ENCODE measurements around the gene ELOVL6. TPM values are rescaled to one million over a fixed set of nuclear protein-coding genes. Genes with fewer than 3 reads are reported as not detected.

The ELOVL6 gene
- total and polyA plus RNA-seq, 10 of the 15 experiments (the other 5 are each of a cell fraction or from before 2014, with no cell fraction given), result 3.9 to 33.5 (median 8.1) TPM

DNA sequence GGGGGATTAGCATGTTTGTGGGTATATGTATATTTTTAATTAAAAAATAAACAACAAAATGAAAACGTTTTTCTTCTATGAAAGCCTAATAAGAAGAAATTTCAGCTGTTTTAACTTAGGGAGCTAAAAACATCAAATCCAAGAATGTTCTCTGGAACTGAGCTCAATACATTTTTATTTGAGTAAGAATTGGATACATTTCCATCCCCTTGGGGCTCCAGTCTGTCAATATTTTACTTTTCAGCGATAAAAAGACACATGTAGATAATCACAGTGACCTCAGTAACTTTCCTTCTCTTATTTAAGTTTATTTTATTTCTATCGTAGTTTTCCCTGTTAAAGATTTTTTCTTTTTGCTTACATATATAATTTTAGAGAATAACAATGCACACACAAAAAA lies 59.3 kb downstream of the ELOVL6 start:
- H4K20me1 ChIP-seq (ENCODE audit: control insufficient read depth, insufficient read depth), result no peaks in the 10 kb centered on the region
- no peaks in the 10 kb centered on the region for H3K36me3 ChIP-seq (ENCODE audit: control insufficient read depth in 2 of 2, insufficient read depth in 2 of 2, low read length in 1 of 2)
- intact Hi-C loops (cut with micrococcal nuclease; ENCODE audit: unreplicated experiment) (no loop called here), in situ Hi-C loops (cut with MboI) (no loop called here)
- H3K79me2 ChIP-seq (ENCODE audit: control insufficient read depth, insufficient read depth, low read length), result no peaks in the 10 kb centered on the region
- H3K4me1 ChIP-seq (ENCODE audit: control insufficient read depth, insufficient read depth, low read length), result no peaks in the 10 kb centered on the region
- WGBS (ENCODE audit: insufficient coverage, insufficient replicate concordance, low lambda C conversion rate, missing lambda C conversion rate), result 56% methylated on average over 3 of the region's 3 CpGs
- RAD21 ChIA-PET (ENCODE audit: unreplicated experiment), result interaction anchor here (0.6 kb wide), 1 partner anchor 88 kb away, joined by 3 read pairs; no protein-coding TSS in a partner anchor
- CTCF ChIA-PET, result interaction anchor here (0.6 to 1.8 kb wide), 4 partner anchors 29 to 382 kb away, joined by 3 to 4 read pairs (median 3); no protein-coding TSS in a partner anchor
- H3K27ac ChIP-seq (ENCODE audit: control insufficient read depth, insufficient read depth), result no peak overlapping the region
- POLR2A ChIA-PET, result interaction anchor here (0.6 kb wide), 1 partner anchor 12 kb away, joined by 3 read pairs; no protein-coding TSS in a partner anchor
- no peak for ATAC-seq
- BruUV-seq (replicated peaks), result no TSS peak
- H3K4me3 ChIP-seq, result no peak overlapping the region
- FAIRE-seq, result no peak
- TF ChIP-seq POLR2A (IDR thresholded peaks at IDR 0.05; ENCODE audit: low read depth, low read length) (no peak), PAX5 (IDR thresholded peaks at IDR 0.05; ENCODE audit: borderline replicate concordance, low read depth, low read length) (no peak), PML (IDR thresholded peaks at IDR 0.05; ENCODE audit: low read length) (no peak), MEF2A (IDR thresholded peaks at IDR 0.05; ENCODE audit: insufficient read depth, low read depth, low read length) (no peak), TBL1XR1 (IDR thresholded peaks at IDR 0.05; ENCODE audit: low read depth, low read length) (no peak), HSF1 (IDR thresholded peaks at IDR 0.05; ENCODE audit: low read depth, low read length) (no peak), NR2C2 (IDR thresholded peaks at IDR 0.05; ENCODE audit: borderline replicate concordance, control insufficient read depth, insufficient read length, low read depth) (no peak), ZNF217 (IDR thresholded peaks at IDR 0.05) (no peak), ATF7 (IDR thresholded peaks at IDR 0.05; ENCODE audit: low read depth) (no peak)
- TF ChIP-seq, protein P1, sequence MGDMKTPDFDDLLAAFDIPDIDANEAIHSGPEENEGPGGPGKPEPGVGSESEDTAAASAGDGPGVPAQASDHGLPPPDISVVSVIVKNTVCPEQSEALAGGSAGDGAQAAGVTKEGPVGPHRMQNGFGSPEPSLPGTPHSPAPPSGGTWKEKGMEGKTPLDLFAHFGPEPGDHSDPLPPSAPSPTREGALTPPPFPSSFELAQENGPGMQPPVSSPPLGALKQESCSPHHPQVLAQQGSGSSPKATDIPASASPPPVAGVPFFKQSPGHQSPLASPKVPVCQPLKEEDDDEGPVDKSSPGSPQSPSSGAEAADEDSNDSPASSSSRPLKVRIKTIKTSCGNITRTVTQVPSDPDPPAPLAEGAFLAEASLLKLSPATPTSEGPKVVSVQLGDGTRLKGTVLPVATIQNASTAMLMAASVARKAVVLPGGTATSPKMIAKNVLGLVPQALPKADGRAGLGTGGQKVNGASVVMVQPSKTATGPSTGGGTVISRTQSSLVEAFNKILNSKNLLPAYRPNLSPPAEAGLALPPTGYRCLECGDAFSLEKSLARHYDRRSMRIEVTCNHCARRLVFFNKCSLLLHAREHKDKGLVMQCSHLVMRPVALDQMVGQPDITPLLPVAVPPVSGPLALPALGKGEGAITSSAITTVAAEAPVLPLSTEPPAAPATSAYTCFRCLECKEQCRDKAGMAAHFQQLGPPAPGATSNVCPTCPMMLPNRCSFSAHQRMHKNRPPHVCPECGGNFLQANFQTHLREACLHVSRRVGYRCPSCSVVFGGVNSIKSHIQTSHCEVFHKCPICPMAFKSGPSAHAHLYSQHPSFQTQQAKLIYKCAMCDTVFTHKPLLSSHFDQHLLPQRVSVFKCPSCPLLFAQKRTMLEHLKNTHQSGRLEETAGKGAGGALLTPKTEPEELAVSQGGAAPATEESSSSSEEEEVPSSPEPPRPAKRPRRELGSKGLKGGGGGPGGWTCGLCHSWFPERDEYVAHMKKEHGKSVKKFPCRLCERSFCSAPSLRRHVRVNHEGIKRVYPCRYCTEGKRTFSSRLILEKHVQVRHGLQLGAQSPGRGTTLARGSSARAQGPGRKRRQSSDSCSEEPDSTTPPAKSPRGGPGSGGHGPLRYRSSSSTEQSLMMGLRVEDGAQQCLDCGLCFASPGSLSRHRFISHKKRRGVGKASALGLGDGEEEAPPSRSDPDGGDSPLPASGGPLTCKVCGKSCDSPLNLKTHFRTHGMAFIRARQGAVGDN (IDR thresholded peaks at IDR 0.05), result no peak
- TF ChIP-seq, protein P2, sequence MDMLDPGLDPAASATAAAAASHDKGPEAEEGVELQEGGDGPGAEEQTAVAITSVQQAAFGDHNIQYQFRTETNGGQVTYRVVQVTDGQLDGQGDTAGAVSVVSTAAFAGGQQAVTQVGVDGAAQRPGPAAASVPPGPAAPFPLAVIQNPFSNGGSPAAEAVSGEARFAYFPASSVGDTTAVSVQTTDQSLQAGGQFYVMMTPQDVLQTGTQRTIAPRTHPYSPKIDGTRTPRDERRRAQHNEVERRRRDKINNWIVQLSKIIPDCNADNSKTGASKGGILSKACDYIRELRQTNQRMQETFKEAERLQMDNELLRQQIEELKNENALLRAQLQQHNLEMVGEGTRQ (IDR thresholded peaks at IDR 0.05; ENCODE audit: borderline replicate concordance, low read depth, low read length), result no peak
- H3K9me3 ChIP-seq (replicated peaks; ENCODE audit: control insufficient read depth, insufficient read depth, low read length), result no peaks in the 10 kb centered on the region
- SMC1A ChIA-PET (ENCODE audit: uncharacterized antibody, unreplicated experiment), result interaction anchor here (1.3 to 4.0 kb wide), 5 partner anchors 10 to 88 kb away, joined by 3 to 17 read pairs (median 4); no protein-coding TSS in a partner anchor
- no peaks in the 10 kb centered on the region for H3K27me3 ChIP-seq (replicated peaks in 1 of 2; ENCODE audit: control insufficient read depth in 2 of 2, insufficient read depth in 2 of 2, low read length in 1 of 2)
- no peak overlapping the region for H3K4me2 ChIP-seq (ENCODE audit: control insufficient read depth, insufficient read depth)
- H2AFZ ChIP-seq (ENCODE audit: control insufficient read depth, low read depth, low read length), result no peak overlapping the region
- DNase-seq (ENCODE audit: low read depth, low spot score), result no peak
- H3K9ac ChIP-seq (ENCODE audit: control insufficient read depth, insufficient read depth, low read length), result no peak overlapping the region
